ENCODE results near the gene ESPN.

Gene ESPN

DNA sequence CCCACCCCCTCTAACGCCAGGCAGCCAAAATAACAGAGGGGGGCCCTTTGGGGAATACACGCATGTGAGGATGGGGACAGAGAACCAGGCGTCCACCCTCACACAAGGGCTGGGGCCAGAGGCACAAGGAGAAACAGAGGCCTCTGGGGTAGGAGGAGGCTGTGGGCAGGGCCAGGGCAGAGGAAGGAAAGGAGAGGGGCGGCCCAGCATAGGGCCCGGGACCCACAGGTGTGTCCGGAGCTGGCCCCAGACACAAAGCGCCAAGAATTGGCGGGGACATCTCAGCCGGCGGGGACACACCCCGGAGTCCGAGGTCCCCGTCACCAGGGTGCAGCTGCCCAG, 60.2 kb downstream of the ESPN start:
- H3K4me1 ChIP-seq (ENCODE audit: insufficient read depth, low read length, poor library complexity, severe bottlenecking), result peaks cover 8% of the 10 kb centered on the region
- H3K4me3 ChIP-seq (ENCODE audit: low read length, poor library complexity, severe bottlenecking), result no peak overlapping the region
- H3K36me3 ChIP-seq (ENCODE audit: insufficient read depth, low read length), result no peaks in the 10 kb centered on the region
- H2AFZ ChIP-seq (ENCODE audit: low read length), result no peak overlapping the region
- H4K20me1 ChIP-seq (ENCODE audit: insufficient read depth, low read length, poor library complexity, severe bottlenecking), result no peaks in the 10 kb centered on the region
- TF ChIP-seq, protein P1, sequence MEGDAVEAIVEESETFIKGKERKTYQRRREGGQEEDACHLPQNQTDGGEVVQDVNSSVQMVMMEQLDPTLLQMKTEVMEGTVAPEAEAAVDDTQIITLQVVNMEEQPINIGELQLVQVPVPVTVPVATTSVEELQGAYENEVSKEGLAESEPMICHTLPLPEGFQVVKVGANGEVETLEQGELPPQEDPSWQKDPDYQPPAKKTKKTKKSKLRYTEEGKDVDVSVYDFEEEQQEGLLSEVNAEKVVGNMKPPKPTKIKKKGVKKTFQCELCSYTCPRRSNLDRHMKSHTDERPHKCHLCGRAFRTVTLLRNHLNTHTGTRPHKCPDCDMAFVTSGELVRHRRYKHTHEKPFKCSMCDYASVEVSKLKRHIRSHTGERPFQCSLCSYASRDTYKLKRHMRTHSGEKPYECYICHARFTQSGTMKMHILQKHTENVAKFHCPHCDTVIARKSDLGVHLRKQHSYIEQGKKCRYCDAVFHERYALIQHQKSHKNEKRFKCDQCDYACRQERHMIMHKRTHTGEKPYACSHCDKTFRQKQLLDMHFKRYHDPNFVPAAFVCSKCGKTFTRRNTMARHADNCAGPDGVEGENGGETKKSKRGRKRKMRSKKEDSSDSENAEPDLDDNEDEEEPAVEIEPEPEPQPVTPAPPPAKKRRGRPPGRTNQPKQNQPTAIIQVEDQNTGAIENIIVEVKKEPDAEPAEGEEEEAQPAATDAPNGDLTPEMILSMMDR (conservative IDR thresholded peaks at IDR 0.05; ENCODE audit: low read length), result no peak
- TF ChIP-seq EZH2phosphoT487 (IDR thresholded peaks at IDR 0.05; ENCODE audit: borderline replicate concordance), result no peak
- no peaks in the 10 kb centered on the region for H3K9me2 ChIP-seq (replicated peaks; ENCODE audit: low read depth, low read length)
- H3K9me3 ChIP-seq (ENCODE audit: insufficient read depth, low read depth, low read length), result no peaks in the 10 kb centered on the region
- no peaks in the 10 kb centered on the region for H3F3A ChIP-seq (ENCODE audit: low read depth)
- no peaks in the 10 kb centered on the region for H3K79me2 ChIP-seq (ENCODE audit: insufficient read depth, low read length)
- no peak overlapping the region for H3K4me2 ChIP-seq (ENCODE audit: low read depth, low read length, poor library complexity, severe bottlenecking)
- no peak overlapping the region for H3K9ac ChIP-seq (ENCODE audit: low read depth, low read length, poor library complexity, severe bottlenecking)
- H3K27me3 ChIP-seq (ENCODE audit: insufficient read depth, low read length, poor library complexity, severe bottlenecking), result no peaks in the 10 kb centered on the region

DNA sequence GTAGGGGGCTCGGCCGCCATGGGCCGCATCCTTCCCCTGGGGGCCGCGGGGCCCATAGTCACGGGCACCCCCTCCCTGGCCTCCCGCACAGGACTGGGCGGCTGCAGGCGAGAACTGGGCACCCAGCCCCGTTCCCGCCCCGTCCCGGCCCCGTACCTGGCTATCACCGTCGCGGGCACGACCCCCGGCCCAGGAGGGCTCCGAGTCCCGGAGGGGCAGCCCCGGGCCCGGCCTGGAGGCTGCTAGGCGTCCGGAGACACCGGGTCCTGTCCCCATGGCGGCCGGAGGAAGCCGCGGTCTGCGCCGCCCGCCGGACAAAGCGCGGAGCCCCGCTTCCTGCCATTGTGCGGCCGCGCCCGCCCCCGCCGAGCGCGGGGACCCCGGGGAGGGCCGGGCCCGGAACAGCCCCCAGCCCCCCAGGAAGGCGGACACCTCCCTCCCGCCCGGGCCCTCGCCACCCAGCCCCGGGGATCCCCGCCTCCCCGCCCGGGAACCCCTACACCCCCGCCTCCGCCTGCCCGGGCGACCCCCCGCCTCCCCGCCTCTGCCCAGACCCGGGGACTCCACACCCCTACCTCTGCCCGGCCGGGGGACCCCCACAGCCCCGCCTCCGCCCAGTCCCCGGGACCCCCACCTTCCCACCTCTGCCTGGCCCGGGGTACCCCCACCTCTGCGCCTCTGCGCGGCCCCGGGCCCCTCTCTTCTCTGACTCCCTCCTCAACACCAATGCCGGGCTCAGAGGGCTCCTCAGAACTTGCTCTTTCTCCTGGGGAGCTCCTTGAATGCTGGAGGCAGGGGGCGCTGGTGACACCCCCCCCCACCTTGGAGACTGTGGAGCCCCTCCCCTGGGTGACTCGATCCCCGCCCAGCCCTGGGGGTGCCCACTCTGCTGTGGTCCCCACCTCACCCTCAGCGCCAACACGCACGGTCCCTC, 60.9 kb downstream of the ESPN start:
- Histone ChIP-seq H2AFZ (ENCODE audit: low read length) (no peak overlapping the region), H3K9me3 (ENCODE audit: insufficient read depth, low read depth, low read length) (no peaks in the 10 kb centered on the region), H4K20me1 (ENCODE audit: insufficient read depth, low read length, poor library complexity, severe bottlenecking) (no peaks in the 10 kb centered on the region), H3K4me2 (ENCODE audit: low read depth, low read length, poor library complexity, severe bottlenecking) (no peak overlapping the region), H3F3A (ENCODE audit: low read depth) (no peaks in the 10 kb centered on the region), H3K9ac (ENCODE audit: low read depth, low read length, poor library complexity, severe bottlenecking) (no peak overlapping the region), H3K36me3 (ENCODE audit: insufficient read depth, low read length) (no peaks in the 10 kb centered on the region), H3K27me3 (ENCODE audit: insufficient read depth, low read length, poor library complexity, severe bottlenecking) (no peaks in the 10 kb centered on the region), H3K79me2 (ENCODE audit: insufficient read depth, low read length) (no peaks in the 10 kb centered on the region), H3K9me2 (replicated peaks; ENCODE audit: low read depth, low read length) (no peaks in the 10 kb centered on the region), H3K4me3 (ENCODE audit: low read length, poor library complexity, severe bottlenecking) (no peak overlapping the region), H3K4me1 (ENCODE audit: insufficient read depth, low read length, poor library complexity, severe bottlenecking) (peaks cover 12% of the 10 kb centered on the region)
- TF ChIP-seq, protein P1 (conservative IDR thresholded peaks at IDR 0.05; ENCODE audit: low read length), result no peak
- no peak for TF ChIP-seq EZH2phosphoT487 (IDR thresholded peaks at IDR 0.05; ENCODE audit: borderline replicate concordance)

DNA sequence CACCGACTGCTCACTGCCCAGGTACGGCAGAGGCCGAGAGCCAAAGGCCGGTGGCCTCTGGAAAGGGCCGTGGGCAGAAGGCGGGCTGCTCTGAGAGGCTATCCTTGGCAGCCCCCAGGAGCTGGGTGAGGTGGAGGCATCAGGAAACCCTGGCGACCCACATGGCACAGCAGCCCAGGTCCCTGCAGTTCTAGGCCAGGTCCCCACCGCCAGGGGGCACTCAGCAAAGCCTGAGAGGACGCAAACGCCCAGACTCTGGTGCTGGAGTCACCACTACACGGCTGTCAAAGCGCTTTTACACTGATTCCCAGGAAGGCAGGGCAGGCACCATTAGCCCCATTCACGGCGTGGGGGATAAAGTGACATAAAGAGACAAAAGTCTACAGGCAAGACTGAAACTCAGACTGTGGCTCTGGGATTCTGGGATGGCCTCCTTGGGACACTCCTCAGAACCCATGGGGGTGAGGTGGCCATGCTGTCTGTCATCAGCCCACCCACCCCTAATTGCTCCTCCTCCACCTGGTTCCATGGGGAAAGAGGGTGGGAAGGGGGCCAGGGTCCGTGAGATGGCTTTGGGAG, 61.9 kb downstream of the ESPN start:
- H3K4me3 ChIP-seq (ENCODE audit: low read length, poor library complexity, severe bottlenecking), result no peak overlapping the region
- peak overlapping the region; percentile 11 for H3K4me2 ChIP-seq (ENCODE audit: low read depth, low read length, poor library complexity, severe bottlenecking)
- no peak overlapping the region for H2AFZ ChIP-seq (ENCODE audit: low read length)

More for the DNA sequence above, 61.9 kb downstream of the ESPN start:
- no peaks in the 10 kb centered on the region for H3K9me2 ChIP-seq (replicated peaks; ENCODE audit: low read depth, low read length)
- no peaks in the 10 kb centered on the region for H3K36me3 ChIP-seq (ENCODE audit: insufficient read depth, low read length)
- H3K4me1 ChIP-seq (ENCODE audit: insufficient read depth, low read length, poor library complexity, severe bottlenecking), result peaks cover 17% of the 10 kb centered on the region
- no peaks in the 10 kb centered on the region for H3K9me3 ChIP-seq (ENCODE audit: insufficient read depth, low read depth, low read length)
- TF ChIP-seq, protein P1 (conservative IDR thresholded peaks at IDR 0.05; ENCODE audit: low read length), result peak; percentile 90
- TF ChIP-seq EZH2phosphoT487 (IDR thresholded peaks at IDR 0.05; ENCODE audit: borderline replicate concordance), result no peak
- no peaks in the 10 kb centered on the region for H4K20me1 ChIP-seq (ENCODE audit: insufficient read depth, low read length, poor library complexity, severe bottlenecking)
- no peaks in the 10 kb centered on the region for H3K27me3 ChIP-seq (ENCODE audit: insufficient read depth, low read length, poor library complexity, severe bottlenecking)
- H3F3A ChIP-seq (ENCODE audit: low read depth), result peaks cover 5% of the 10 kb centered on the region; the same call in 1 of the 2 replicates
- H3K9ac ChIP-seq (ENCODE audit: low read depth, low read length, poor library complexity, severe bottlenecking), result no peak overlapping the region
- 0 out of 2 replicates have a peak, but pooled peaks cover 4% of the 10 kb centered on the region for H3K79me2 ChIP-seq (ENCODE audit: insufficient read depth, low read length)

All from Loucy (cell line).